ENCODE data around the gene PDLIM1.

GRCh38 chr10:95208702-95209391 lies 82.0 kb downstream of the PDLIM1 start:
- TF ChIP-seq SNAI2 (CRISPR knock-in tag; IDR thresholded peaks at IDR 0.05) (no peak), ZFP30 (CRISPR knock-in tag; IDR thresholded peaks at IDR 0.05) (no peak), PATZ1 (CRISPR knock-in tag; IDR thresholded peaks at IDR 0.05; ENCODE audit: borderline replicate concordance) (no peak), CREB5 (CRISPR knock-in tag; IDR thresholded peaks at IDR 0.05; ENCODE audit: low read depth) (no peak)
